ENCODE data around the gene FAM114A2.
"Not testable (repeated sequence)": the region's sequence is repeated elsewhere in the genome, so short reads cannot be mapped to it uniquely, and the experiment has no call there.

The FAM114A2 gene

DNA sequence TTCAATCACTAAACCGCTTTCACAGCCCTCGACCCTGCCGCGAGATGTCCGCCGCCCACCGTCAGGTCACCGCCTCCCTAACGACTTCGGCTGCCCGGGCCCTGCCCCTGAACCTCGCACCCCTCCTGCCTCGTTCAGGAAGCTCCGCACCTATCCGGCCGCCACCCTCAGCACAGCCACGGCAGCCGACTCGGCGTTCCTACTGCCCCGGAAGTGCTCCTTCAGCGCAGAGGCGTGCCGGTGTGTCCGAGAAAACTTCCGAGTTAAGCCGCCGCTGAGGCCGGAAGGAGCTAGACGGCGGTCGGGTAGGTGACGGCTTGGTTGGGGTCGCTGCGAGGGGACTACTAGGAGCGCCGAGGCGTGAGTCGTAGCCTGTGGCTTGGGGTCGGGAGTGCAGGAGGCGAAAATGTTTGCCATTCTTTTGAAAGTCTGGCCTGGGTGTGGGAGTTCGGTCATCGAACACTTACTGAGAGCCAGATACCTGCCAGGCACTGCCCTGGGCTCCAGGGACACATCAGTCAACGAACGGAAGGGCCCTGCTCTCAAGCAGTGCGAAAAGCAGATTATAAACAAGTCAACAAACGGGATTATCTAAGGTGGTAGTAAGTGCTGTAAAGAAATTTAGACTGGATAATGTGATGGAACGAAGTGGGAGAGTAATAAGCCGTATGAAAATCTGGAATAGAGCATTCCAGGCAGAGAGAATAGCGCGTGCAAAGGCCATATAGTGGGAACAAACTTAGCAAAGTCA is at the start of gene FAM114A2, which contains the start of gene MFAP3:
FAM114A2 (minus strand) TSS at position 204 of the 751 bp plus-strand sequence. CDS start 3,957 bp downstream, outside the sequence.
MFAP3 (plus strand) TSS at position 261 of the 751 bp plus-strand sequence. CDS start 10,756 bp downstream, outside the sequence.
- peak; percentile 71 for DNase-seq

DNA sequence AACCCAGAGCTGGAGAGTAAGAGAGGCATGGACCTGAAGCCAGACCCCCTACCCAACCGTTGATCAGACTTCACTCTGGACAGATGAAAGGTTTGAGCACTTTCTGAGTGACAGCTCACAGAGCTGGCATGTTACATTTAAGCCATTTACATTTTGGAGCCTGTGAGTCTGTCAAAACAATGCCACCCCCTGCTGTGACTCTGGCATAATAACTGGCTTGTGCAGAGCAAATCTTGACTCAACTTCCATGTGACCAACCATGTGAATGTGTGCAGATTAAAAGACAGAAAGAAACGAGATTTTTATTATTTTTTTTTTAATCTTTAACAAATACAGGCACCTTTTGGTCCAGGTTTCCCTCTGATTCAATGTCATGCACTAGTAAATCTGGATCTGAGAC is 48.5 kb upstream of the FAM114A2 start:
- no peak for DNase-seq

- DNase-seq: no peak
Observed at GRCh38 chr5:154086641-154087040, 47.9 kb upstream of the FAM114A2 start.

GRCh38 chr5:154086146-154086545 is 47.4 kb upstream of the FAM114A2 start:
- no peak for DNase-seq

DNA sequence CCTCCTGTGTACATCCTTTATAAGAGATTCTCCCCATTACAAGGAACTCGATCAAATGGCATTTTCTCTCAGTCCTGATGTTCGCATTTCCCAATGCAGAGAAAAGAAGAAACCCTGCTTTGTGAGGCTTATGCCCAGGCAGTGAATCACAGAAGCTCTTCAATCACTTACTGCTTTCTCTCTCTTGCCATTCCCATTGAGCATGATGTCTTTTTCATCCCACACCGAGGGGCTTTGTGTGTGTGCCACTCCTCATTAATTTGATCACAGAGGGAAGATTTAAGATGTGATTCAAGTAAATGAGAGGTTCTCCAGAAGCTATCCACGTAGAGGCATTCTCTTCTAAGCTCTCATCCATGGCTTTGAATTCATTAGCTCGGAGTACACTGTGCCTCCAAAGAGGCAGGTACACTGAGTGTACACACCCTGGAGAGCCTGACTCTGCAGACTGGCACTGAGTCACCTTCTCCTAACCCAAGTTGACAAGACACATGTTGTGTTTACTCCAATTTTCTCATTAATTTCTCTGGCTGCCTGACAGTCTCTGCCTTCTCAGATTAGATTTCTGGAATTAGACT is 45.4 kb upstream of the FAM114A2 start:
- no peak for DNase-seq

DNA sequence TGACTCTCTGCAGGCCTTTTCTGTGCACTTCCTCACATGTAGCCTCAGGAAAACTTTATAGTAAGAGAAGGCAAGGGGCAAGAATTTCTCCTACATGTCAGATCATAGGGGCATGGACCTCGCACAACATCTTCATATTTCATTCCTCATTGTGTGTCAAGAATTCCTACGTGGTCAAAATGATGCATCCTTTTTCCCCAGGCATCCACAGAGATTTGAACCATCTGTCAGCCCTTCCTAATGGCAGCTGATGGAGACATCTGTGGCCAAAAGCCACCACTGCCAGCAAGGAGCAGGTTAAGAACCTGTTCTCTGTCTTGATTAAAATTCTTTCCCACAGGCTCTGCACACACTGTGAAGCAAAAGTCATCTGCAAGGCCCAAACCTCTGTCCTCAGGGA is 42.5 kb upstream of the FAM114A2 start:
- DNase-seq: no peak

DNA sequence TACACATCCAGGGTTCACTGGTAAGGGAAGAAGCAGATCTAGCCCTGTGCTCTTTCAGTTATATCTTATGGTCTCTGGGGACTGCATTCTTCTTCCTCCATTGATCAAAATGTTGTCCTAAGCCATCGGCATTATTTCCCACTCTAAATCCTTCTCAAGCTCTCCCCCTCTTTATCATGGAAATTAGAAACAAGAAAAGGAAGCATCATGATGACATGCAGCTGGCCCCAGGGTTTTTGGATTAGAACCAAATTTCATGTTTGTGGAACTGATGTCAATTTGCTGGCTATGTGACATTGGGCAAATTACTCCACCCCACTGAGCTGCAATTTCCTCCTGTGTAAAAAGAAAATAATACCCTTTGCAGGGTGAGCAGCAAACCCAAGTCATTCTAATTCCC is 39.6 kb upstream of the FAM114A2 start:
- DNase-seq: peak; percentile 31

DNA sequence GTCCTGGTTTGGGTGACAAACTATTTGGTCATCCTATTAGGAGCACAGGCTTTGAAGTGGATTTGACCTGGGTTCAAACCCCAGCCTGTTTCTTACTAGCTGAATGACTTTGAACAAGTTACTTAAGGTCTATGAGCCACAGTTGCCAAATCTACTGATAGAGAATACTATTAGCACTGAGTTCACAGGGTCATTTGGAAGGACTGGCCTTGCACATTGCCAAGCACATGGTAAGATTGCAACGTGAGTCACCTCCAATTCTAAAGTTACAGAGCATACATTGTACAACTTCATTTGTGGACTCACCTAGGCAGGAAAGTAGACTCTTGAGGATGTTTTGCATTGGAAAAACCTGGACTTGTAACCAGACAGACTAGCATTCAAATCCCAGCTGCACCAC is 39.0 kb upstream of the FAM114A2 start:
- DNase-seq: no peak

DNA sequence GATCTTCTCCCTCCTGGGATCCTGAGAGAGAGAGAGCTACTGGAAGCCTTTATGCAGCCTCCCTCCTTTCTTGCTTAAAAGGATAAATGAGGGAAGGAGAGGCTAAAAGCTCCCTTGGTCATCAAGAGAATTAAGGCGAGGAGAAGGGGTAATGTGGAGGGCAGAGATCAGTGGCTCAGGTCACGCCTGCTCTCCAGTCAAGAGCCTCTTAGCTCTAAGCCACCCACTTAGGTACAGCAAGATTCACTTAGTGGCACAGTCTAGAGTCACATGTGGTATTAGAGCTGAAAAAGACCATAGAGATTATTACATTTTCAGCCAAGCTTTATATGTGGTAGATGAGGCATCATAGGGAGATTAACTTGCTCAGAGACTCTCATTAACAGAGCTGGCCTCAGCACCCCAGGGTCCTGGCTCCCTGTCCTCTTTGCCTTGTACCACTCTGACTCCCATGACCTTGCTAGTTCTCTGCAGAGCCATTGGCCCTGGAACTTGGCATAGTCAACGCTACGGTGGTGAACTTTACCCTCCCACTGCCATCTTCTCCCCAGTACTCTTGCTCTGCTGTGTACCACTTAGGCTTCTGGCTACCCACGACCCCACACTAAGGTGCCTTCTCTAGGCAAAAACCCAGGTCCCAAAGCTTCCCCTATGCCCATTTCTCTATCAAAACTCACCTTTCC is 37.7 kb upstream of the FAM114A2 start:
- no peak for DNase-seq

- peak; percentile 57 for DNase-seq
Observed at GRCh38 chr5:154072414-154073171, 33.9 kb upstream of the FAM114A2 start.

DNA sequence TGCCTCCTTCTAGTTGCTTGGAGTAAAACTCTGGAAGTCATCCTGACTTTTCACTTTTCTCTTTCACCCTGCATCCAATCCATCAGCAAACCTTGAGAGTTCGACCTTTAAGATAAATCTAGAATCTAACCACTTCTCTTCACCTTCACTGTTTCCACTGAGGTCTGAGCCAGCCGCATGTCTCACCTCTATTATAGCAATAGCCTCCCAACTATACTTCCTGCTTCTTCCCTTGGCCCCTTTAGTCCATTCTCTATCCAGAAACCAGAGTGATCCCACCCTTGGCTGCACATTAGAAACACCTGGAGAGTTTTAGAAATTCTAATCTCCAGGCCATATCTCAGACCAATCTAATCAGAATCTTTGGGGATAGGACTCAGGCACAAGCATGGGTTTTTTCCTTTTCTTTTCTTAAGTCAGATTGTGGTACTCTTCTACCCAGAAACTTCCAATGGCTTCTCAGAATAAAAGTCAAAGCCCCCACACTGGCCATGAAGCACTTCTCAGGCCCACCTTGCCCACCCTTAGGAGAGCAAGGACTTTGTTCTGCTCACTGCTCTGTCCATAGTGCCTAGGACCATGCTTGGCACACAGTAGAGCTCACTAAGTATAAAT is 33.2 kb upstream of the FAM114A2 start:
- DNase-seq: no peak

GRCh38 chr5:154069854-154070253 is 31.1 kb upstream of the FAM114A2 start:
- not testable (repeated sequence) for DNase-seq

DNA sequence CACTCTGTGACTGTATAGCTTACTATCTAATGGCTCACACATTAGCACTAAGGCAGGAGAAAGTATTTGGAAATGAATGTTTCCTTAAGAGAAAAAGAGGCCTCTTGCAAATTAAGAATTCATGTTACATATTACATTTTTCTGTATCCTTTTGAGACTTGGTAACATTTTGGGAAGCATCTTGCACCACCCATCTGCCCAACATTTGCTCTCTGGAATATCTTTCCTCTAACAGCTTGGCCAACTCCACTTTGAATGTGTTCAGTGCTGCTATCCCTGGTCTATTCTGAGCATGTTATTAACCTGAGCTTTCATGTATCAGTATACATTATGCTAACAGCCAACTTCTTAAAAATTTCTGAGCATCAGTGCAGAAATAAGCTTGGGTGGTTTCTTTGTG is 27.3 kb upstream of the FAM114A2 start:
- no peak for DNase-seq

GRCh38 chr5:154063372-154063771 is 24.7 kb upstream of the FAM114A2 start:
- DNase-seq: no peak

- DNase-seq: no peak
Observed at GRCh38 chr5:154060606-154061005, 21.9 kb upstream of the FAM114A2 start.

GRCh38 chr5:154059583-154059982 is 20.9 kb upstream of the FAM114A2 start:
- DNase-seq: no peak

DNA sequence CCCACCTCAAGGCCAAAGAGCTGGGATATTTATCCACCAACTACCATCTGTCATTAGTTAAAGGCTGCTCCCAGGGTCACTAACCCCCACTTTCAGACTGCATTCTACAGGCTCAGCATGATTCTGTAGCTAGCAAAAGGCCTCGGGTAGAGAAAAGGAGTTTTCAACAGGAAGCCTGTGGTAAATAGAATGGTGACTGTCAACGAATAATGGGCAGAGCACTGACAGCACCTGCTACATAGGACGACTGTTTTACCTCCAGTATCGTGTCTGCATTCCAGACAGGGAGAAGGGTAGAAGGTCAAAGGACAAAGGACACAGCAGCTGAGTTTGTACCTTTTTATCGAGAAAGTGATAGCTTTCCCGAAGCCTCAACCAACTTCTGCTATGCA is 20.3 kb upstream of the FAM114A2 start:
- DNase-seq: no peak

DNA sequence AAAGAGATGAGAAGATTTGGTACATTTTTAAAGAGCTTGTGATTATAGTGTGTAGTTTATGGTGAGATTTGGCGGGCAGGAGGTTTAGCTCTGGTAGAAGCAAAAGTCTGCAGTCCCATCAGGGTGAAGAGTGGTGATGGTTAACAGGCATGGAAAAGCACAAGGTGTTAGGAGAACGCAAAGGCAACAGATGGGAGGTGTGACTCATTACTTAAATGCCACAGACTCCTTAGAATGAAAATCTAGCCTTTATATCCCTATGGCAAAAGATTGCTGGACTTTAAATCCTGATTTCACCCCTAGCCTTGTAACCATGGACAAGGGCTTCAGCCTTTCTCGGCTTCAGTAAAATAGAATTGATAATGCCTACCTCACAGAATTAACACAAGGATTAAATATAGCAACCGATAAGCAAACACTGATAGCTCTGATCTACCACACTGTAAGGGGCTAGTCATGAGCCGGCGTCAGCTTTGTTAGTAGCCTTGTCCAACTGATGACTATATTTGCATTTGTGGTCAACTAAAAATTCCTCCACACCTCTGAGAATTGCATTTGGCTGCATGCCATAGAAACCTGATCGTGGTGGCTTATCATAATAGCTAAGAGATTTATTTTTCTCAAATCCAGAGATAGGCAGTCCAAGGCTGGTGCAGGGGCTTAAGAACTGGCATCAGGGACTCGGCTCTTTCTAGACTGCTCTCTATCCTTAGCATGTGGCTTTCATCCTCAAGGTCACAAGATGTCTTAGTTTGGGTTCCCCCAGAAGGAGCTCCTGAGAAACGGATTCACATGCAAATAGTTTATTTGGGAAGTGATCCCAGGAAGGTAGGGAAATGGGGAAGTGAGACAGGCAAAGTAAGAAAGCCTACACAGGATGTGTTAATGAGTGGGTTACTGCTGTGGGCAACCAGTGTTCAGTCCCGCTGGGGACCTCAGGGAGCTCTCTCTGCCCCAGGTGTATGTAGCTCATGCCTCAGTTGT is 19.6 kb upstream of the FAM114A2 start:
- DNase-seq: no peak

GRCh38 chr5:154055201-154055600 is 16.5 kb upstream of the FAM114A2 start:
- no peak for DNase-seq

DNA sequence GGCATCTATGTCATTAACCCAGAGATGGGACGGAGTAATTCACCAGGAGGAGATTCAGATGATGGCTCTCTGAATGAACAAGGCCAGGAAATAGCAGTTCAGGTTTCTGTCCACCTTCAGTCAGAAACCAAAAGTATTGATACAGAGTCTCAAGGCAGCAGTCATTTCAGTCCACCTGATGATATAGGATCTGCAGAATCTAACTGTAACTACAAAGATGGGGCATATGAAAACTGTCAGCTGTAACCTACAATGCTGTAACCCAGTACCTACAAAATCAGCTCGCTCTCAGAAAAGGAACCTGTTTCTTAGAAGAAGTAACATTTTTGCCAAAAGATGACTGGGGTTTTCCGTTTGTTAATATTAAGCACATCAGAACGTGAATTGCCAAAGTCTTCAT is 14.8 kb upstream of the FAM114A2 start:
- no peak for DNase-seq

DNA sequence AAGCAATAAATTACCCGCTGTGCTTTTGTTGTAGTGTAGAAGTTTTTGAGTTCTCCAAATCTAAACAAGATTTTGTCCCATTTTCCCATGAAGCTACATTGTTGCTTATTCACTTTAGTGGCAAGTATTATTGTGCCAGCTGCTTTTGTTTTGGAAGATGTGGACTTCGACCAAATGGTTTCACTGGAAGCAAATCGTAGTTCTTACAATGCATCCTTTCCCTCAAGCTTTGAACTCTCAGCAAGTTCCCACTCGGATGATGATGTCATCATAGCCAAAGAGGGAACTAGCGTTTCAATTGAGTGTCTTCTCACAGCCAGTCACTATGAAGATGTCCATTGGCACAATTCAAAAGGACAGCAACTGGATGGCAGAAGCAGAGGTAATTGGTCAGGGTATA is 10.9 kb upstream of the FAM114A2 start:
- DNase-seq: no peak

DNA sequence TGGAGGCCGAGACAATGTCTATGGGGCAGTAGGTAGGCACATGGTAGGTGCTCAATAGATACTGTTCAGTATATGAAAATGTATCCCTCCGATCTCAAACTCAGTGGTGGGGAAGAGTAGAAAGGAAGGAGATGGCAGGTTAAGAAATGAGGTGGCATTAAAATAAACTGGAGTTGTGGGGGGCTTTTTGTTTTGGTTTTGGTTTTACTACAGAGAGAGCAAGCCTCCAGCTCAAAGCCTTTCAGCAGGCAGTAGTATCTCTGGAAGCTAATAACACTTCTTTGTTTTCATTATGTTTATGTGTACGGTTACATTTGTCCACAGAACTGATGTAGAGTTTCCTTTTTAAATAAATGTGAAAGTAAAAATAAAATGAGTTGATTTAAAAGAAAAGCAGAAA is 8.6 kb upstream of the FAM114A2 start:
- DNase-seq: no peak

Measured in GF-D8 (cell line).